ENCODE results near the gene TRNAU1AP.

DNA sequence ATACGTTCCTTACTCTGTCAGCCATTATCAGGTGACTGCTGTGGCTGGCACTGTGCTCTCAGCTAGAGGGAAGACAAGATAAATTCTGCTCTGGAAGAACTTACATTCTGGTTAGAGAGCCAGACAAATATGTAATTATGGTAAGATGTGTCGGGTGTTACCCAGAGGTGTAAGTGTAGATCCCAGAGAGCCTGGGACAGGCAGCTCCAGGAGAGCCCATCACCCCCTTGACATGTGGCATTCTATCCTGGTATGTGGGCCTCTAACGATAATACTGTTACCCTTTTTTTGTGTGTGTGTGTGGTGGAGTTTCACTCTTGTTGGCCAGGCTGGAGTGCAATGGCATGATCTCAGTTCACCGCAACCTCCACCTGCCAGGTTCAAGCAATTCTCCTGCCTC lies 19.0 kb downstream of the TRNAU1AP start:
- TF ChIP-seq, protein P1, sequence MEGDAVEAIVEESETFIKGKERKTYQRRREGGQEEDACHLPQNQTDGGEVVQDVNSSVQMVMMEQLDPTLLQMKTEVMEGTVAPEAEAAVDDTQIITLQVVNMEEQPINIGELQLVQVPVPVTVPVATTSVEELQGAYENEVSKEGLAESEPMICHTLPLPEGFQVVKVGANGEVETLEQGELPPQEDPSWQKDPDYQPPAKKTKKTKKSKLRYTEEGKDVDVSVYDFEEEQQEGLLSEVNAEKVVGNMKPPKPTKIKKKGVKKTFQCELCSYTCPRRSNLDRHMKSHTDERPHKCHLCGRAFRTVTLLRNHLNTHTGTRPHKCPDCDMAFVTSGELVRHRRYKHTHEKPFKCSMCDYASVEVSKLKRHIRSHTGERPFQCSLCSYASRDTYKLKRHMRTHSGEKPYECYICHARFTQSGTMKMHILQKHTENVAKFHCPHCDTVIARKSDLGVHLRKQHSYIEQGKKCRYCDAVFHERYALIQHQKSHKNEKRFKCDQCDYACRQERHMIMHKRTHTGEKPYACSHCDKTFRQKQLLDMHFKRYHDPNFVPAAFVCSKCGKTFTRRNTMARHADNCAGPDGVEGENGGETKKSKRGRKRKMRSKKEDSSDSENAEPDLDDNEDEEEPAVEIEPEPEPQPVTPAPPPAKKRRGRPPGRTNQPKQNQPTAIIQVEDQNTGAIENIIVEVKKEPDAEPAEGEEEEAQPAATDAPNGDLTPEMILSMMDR (conservative IDR thresholded peaks at IDR 0.05; ENCODE audit: low read length), result no peak
- TF ChIP-seq EZH2phosphoT487 (IDR thresholded peaks at IDR 0.05; ENCODE audit: borderline replicate concordance), result no peak
